HT-29 (cell line): ENCODE results near the gene FBXL17. TPM values are rescaled to one million over a fixed set of nuclear protein-coding genes. Genes with fewer than 3 reads are reported as not detected.

Experiments used
- DNase-seq: peaks from one replicate; pipeline ENCODE4 v3.0.0-alpha.2; 2015; ENCODE audit warnings: low spot score
- total RNA-seq: library from RNA; depleted of rRNA; stranded (reverse); fragments of >200 nt; shearing (Covaris generic); gene quantifications from 2 replicates; pipeline ENCODE4 v1.2.3, GENCODE V29; 2014

The FBXL17 gene
- total RNA-seq, 1 experiment from 2014 or later, result 7.5 TPM

DNA sequence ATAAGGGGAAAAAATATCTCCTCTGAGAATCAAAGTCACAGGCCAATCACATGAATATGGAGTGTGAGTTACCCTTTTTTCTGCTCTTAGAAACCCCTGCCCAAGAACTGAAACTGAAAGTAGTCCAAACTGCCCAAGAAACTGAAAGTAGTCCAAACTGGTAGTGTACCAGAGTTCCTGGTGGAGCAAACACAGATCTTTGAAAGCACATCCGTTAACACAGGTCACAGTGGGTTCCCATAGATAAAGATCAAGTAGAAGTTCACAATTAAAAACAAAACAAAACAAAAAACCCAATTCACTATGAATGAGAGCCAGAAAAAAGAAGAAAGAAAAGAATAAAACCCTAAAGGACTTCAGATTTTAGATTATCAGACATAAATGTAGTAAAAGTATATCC lies 378.7 kb downstream of the FBXL17 start:
- DNase-seq, result no peak

DNA sequence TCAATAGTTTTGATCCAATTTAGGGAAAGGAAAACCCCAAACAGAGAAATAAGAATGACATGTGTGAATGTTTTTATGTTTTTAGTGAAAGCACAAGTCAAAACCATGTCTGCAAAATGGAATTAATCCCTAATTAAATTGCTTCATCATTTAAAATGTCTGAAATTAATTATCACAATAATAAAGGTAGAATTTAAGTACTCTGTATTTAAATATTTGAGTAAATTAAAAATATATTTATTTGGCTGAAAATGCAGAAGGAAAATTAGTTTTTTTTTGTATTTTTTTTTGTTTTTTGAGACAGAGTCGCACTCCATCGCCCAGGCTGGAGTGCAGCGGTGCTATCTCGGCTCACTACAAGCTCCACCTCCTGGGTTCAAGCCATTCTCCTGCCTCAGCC lies 380.7 kb downstream of the FBXL17 start:
- no peak for DNase-seq

DNA sequence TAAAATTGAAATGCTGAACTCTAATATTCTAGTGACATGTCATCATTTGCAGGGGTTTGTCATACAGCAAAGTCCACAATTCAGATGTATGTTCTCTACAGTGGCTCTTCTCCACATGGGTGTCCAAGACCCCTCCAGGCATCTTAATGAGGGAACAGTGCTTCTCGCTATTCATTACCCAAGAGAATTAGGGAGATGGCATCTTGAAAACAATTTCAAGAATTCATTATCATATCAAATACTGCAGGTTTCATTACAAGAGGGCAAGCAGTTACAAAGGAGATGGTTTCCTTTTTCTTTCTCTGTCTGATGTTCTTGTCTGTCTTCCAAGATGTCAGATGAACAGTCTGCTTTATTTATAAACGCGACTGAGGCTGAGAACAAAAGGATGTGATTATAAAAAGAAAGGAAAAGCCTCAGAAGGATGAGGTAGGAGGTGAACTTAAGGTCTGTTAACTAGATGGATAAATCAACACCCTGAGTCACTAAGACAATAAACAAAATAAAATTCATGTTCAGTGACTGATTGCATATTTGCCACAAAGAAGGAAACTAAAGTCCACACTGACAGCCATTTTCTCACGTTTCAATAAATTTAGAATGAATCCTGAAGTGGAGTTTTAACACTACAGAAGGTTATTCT lies 384.4 kb downstream of the FBXL17 start:
- DNase-seq, result no peak

DNA sequence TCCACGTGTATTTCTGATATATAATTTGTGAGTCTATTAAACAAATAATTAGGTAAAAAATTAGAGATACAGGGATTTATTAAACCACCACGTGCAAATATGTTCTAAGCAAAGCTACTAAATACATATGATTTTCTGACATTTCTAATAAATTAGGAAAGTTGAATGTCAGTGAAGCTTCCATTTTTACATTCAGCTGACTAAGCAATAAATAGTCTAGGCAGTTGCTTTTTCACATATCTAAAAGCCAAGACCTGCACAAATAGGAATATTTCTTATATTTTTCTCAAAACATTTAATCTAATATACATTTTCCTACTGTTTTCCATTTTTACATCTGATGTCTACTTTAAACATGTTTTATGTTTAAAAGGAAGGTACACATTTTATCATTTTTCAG lies 388.6 kb downstream of the FBXL17 start:
- DNase-seq, result no peak

DNA sequence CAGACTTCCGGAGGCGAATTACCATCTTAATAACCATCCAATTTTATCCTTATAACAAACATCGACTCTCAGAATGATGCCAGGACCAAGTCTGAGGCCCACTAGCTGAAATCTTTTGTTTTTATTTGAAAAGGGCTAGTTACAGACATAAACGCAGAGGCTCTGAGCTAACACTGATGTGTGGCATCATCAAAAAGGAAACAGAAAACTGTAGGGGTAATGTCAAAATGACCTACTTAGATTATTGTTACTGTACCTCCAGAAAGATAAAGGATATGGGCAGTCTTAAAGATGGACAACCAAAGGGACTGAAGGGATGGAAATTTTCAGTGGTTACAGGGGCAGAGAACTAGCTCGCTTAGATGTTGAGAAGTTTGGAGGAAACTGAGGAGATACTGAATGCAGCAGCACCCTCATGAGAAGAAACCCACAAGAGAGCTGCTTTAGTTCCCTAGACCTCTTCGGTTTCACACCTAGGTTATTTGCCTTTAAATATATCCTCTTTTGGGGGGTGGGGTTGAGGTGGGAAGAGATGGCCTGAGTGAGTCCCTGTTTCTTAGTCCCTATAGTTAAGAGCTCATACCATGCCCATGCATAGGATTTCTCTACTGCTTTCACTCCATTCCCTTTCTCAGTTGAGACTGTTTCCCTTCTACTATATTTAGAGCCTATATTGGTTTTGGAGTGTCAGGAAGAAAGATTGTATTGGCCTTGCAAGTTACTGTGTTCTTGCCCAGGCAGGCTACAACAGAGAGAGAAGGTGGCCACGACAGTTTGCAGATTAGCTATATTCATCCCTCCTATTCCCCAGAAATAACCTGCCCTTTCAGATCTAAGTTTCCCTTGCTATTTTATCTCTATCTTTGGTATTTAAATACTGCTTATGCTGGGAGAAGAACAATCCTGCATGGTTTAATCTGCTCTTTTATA lies 390.8 kb downstream of the FBXL17 start:
- no peak for DNase-seq

DNA sequence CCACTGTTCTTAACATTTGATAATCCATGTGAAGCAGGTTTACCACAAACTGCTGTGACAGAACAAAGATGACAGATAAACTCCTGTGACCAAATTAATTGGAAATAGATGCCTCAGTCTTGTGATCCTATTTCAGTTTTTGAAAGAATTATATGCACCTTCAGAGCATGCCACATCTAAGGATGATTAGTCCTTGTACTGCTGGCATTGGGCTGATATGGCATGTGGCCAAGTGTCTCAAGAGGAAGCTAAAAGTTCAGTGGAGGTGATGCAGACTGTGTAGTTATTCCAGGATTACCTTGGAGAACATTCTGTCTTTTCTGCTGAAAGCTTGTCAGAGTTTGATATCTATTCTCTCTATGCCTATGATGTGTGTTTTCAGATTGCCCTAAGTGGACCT lies 396.8 kb downstream of the FBXL17 start:
- DNase-seq, result peak; percentile 22

DNA sequence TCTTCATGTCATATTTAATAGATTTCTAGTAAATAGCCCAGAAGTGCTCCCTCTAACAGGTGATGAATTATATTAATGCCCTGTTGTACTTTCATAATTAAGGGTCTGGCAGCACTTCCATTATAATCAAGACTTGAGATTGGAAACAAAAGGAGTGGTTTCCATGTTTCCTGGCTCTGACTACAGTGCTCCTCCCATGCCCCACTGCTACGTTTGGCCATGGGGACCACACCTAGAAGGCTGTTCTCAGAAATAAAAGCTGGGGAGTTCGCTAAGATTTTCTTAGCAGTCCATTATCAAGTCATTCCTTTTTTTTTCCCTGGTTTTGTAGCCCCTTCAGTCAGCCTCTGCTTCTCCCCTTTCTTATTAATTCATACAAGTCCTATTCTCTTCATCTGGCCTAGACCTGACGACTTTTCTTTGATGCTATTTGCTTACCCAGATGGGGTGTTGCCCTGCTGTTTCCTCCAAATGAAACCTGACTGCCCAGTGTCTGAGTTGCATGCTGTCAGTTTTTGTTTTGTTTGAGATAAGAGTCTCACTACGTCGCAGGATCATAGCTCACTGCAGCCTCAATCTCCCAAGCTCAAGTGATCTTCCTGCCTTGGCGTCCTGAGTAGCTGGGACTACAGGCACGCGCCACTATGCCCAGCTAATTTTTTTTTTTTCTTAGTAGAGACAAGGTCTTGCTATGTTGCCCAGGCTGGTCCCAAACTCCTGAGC lies 399.0 kb downstream of the FBXL17 start:
- DNase-seq, result no peak

DNA sequence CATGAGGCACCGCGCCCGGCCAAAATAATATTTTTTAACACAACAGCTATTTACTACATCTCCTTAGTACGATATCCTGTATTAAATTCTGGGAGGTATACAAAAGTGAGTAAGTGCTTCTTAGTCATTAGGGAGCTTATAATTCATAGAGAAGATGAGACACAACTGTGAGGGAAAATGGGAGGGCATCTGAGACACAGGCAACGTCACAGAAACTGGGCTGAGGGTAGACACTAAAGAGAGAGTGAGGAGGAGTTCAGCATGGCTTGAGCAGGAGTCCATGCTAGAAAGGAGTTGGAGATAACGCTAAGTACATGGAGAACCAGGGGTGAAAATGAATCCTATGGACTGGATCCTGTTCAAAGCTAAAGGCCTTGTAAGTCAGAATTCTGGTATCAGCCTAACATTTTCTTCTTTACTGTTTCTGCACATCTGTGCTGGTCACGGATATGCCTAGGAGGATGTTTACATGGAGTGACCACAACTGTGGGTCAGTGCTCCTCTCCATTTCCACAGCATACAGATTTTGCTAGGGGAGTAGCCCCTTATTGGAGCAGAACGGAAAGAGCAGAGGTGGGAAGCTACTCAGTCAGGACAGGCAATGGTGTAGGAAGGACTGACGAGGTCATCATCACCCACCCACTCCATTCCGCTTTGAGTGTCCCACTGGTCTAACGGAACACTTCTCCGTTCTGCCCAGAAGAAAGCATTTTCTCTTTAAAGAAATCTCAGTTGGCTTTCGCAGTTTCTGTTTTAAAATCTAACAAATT lies 400.8 kb downstream of the FBXL17 start:
- no peak for DNase-seq

DNA sequence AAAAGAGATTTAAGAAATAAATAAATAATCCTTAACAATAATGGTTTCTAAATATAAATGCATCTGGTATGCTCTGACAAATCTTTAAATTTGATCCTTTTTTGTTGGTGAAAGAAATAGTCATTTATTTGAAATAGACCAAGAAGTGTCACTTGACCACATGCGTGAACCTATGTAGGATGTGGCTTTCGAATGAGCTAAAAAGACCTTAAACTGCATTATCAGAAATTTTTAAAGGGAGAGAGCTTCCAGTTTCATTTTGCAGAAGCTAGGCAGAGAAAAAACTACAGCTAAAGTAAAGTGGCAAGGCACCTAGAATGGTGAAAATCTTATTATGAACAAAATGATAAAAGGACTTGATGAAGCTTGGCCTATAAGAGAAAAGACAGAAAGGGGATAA lies 402.0 kb downstream of the FBXL17 start:
- DNase-seq, result no peak

DNA sequence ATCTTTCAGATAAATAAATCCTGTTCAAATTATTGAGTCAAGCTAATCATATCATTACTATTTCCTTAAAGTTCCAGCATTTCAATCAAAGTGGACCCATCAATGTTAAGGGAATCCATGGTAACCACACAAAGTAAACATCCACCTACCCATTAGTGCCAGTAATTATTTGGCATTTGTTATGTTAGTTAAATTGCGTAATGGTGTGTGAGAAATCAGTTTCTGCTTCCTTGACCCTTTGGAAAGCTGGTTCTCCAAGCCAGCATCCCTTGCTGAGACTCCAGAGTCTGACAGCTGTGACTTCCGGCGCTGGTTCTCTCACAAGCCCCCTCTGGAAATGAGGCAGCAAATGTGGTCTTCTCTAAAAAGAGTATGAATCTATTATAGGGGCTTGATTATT lies 402.6 kb downstream of the FBXL17 start:
- peak; percentile 33 for DNase-seq

DNA sequence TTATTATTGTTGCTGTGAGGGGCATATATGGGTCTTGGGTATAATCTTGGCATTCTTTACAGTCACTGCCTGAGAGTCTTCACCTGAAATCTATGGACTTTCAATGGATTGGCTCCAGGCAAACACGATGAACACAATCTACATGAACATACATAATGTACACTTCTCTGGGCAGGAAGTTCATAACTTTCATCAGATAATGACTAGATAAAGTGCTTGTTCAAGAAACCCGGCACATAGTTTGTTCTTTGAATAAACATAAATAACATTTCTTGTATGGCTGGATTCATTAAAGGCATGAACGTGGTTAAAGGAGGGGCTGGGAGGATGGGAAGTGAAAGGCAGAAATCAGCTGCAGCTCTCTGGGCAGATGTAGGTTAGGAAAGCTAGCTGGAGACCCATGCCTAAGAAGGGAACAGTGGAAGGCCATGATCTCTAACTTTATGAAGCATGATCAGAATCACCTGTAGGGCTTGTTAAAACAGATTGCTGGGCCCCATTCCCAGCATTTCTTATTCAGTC lies 404.3 kb downstream of the FBXL17 start:
- peak; percentile 3 for DNase-seq

DNA sequence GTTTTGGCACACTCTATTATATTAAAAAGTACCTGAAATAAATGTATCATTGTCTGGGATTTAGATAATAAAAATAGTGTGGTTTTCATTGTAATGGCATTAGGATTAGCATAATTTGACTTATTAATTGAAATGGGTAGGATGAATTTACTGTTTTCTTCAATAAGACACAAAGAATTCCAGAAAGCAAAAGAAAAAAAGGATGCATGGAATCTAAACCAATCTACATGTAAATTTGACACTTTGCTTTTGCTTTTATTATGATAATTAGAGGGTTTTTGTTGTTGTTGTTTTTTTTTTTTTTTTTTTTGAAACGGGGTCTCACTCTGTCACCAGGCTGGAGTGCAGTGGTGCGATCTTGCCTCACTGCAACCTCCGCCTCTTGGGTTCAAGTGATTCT lies 406.3 kb downstream of the FBXL17 start:
- no peak for DNase-seq

DNA sequence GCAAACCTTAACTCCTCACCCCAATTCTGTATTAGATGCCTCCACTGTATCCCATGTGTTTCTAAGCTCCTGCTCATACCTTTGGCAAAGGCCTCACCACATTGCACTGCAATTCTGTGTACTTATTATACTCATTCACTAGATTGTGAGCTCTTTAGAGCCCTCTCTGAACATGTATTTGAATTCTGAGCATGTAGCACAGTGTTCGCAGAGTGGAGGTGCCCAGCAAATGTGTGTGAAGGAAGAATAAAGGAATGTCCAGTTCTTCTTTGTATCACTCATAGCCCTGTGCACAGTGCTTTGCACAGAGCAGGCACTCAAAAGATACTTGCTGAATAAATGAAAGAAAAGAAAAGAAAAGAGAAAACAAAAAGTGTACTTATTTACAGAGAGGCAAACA lies 410.1 kb downstream of the FBXL17 start:
- DNase-seq, result no peak

DNA sequence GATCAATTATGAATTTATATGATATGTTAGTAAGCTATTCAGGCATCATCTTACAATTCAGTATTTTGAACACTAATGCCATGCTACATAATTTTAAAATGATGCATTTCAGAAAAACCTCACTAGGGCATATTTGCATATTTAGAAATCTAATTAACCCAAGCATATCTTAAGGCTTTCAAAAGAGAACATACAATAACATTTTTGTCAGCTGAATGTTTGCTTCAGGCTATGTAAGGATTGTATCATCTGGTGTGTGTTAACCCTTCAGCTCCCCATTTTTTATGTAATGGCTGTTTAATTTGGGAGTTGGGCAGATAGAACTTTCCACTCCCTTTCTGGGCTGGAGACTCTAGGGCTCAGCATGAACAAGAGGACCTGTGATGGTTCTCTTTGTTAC lies 412.1 kb downstream of the FBXL17 start:
- DNase-seq, result no peak

DNA sequence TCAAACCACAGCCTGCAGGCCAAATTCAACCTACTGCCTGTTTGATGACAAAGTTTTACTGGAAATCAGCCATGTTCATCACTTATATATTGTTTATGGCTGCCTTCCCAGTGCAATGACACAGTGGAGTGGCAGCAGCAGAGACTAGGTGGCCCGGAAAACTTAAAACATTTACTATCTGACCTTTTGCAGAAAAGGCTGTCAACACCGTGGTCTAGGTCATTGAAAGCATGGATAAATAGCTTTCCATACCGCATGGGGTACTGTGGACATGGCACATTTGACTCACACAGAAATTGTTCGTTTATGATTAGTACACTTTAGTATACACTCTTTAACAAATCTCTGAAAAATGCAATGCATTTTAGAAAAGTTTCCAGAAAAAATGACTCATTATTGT lies 412.9 kb downstream of the FBXL17 start:
- no peak for DNase-seq

DNA sequence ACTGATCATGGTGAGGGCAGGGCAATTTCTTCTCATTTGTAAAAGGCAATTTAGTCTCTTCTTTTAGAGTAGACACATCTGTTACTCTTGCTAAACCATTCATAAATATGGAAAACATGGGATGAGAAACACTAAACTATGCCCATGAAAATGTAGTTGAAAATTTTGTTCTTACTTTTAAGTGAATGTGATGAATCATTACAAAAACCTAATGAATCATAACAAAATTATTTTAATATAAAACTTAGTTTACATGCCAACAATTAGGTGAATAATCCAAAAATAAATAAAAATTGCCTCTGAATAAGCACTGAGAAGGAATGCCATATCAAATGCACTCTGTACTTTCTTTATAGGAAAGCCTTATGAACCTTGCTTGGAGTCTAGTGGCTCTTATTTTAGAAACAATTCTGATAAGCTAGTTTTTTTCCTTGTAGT lies 413.5 kb downstream of the FBXL17 start:
- DNase-seq, result no peak

DNA sequence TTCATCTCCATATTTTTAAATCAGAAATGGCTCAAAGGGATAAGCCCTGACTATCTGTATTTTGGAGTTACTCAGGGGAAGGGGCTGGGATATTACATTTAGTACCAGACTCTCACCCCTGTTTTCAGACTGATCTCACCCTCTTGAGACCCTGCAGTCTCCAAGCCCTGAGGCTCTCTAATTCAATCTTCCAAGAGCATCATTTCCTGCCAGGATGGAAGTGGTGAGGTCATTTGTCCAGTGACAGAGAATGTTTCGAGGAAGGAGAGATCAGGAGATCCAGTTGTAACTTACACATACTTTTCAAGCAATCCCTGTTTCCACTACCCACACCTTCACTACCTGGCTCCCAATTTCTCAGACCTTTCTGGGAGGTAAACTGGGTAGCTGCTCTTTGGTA lies 415.7 kb downstream of the FBXL17 start:
- DNase-seq, result no peak

DNA sequence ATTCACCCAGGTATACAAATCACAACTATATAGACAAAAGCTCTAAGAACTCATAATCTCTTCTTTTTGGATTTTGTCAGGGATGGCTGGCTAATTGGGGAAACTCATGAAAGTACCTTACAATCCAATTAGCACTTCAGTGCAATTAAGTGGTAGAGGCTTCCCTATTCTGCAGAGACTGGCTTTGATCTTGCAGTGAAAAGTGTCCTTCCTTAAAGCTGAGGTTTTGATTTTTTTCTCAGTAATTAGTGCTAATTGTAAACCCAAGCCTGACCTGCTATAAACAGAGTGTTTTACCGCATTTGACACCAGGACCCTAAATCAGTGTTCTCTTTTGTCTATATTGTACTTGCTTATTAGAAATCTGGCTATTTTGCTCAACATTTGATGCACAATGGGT lies 417.2 kb downstream of the FBXL17 start:
- DNase-seq, result no peak

DNA sequence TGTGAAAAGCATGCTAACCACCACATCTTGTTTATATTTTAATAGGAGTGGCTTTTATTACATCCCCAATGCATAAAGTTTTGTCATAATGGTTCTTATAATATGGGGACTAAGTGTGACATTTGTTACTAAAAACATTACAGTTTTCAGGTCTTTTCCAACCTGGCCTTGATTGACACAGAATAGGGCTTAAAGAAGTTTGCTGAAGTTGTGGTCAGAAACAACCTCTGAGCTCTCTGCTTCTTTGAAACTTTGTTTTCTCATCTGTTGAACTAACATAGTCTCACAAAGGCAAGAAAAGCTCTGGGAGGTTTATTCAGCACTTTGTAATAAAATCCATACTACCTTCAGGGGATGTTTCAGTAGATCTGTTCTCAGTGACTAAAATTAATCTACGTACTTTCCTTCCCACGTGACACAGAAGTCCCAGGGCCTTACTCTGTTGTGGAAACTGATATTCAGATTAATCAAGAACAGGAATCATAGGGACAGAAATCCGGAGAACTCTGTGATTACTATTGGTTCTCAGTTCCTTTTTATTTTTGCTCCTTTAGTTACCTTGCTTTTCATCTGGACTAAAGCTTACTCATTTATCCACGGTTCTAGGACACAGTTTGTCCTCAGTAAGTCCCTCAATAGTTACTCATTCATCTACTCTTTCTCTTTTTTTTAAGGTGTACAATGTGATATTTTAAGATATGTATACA lies 422.2 kb downstream of the FBXL17 start:
- no peak for DNase-seq

DNA sequence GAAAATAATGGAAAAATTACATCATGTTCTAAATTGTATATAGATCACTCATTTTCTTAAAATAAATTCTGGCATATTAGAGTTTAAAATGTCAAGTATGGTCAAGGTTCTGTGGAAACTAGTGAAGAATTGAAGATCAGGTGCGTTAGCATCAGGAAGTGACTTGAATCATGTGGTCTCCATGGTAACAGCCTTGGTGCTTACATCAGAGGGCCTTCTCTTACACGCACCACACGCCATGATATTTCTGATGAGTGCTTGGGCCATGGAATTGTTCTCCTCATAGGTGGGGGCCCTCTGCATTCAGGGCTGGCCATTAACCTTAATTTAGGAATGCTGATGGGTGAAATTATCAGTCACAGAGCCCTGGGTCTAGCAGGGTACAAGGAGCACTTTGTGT lies 423.0 kb downstream of the FBXL17 start:
- no peak for DNase-seq

DNA sequence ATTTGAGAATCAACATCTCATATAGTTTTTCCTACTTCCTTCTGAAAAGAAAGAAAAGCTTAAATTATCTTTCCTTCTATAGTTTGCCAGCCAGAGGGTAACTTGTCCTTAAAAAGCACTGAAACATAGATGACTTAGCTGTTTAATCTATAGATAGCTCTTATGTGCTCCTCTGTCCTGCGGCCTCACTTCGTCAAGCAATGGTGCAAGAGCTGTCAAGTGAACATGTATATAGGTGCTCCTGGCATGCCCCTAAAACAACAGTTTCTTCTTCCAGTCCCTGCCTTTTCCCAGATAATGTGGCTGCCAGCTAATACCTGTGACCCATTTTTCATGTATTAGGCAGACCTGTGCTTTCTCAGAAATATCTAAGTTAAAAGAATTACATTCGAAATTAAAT lies 423.5 kb downstream of the FBXL17 start:
- no peak for DNase-seq
